ENCODE results near the gene DUSP11.

- TF ChIP-seq, protein P1, sequence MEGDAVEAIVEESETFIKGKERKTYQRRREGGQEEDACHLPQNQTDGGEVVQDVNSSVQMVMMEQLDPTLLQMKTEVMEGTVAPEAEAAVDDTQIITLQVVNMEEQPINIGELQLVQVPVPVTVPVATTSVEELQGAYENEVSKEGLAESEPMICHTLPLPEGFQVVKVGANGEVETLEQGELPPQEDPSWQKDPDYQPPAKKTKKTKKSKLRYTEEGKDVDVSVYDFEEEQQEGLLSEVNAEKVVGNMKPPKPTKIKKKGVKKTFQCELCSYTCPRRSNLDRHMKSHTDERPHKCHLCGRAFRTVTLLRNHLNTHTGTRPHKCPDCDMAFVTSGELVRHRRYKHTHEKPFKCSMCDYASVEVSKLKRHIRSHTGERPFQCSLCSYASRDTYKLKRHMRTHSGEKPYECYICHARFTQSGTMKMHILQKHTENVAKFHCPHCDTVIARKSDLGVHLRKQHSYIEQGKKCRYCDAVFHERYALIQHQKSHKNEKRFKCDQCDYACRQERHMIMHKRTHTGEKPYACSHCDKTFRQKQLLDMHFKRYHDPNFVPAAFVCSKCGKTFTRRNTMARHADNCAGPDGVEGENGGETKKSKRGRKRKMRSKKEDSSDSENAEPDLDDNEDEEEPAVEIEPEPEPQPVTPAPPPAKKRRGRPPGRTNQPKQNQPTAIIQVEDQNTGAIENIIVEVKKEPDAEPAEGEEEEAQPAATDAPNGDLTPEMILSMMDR (IDR thresholded peaks at IDR 0.05): no peak
- TF ChIP-seq POLR2A (IDR thresholded peaks at IDR 0.05): no peak
- TF ChIP-seq POLR2AphosphoS5 (IDR thresholded peaks at IDR 0.05): no peak
Observed at GRCh38 chr2:73776381-73776780, 3.5 kb downstream of the DUSP11 start.
